Activated CD4-positive, alpha-beta T cell treated with anti-CD3 and anti-CD28 coated beads, Interleukin-2, amount 50 U/mL, for 4 hours (primary cell): ENCODE data around the gene YIPF5.

Experiments
- DNase-seq, 2 experiments: peaks; one replicate each; pipeline ENCODE4 v3.0.0-alpha.2; 2020

The YIPF5 gene

GRCh38 chr5:144122081-144122480 lies 48.4 kb downstream of the YIPF5 start:
- DNase-seq = no peak

DNA sequence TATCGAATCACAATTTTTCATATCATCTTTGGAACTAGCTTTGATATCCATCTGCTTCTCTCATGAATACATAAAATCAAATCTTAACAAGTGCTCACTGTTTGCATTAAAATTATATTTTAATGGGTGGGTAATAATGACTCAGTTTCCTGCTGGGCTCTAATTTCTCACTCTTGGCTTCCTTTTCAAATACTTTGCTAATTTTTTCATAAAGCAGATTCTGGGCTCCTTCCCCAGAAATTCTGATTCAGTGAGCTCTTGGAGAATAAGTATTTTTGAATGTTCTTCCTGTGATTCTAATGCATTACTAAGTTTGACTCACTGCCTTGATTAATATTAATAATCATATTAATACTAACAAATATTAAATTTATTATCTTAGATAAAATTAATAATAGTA lies 48.9 kb downstream of the YIPF5 start:
- DNase-seq = no peak

DNA sequence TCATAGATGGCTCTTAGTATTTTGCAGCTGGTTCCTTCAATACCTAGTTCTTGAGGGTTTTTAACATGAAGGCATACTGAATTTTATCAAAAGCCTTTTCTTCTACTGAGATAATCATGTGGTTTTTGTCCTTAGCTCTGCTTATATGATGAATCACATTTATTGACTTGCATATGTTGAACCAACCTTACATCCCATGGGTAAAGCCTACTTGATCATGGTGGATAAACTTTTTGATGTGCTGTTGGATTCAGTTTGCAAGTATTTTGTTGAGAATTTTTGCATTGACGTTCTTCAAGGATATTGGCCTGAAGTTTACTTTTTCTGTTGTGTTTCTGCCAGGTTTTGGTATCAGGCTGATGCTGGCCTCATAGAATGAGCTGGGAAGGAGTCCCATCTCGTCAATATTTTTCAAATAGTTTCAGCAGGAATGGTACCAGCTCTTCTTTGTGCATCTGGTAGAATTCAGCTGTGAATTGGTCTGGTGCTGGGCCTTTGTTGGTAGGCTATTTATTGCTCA lies 49.7 kb downstream of the YIPF5 start:
- no peak for DNase-seq

- no peak for DNase-seq
These were observed 53.0 kb downstream of the YIPF5 start for GRCh38 chr5:144117412-144117811.

GRCh38 chr5:144114571-144114970 lies 55.9 kb downstream of the YIPF5 start:
- no peak for DNase-seq
